GM21526 (cell line): ENCODE measurements around the gene ARHGEF17.

Source experiments
- ATAC-seq: cut with Tn5 transposase; IDR thresholded peaks from one replicate; pipeline ENCODE4 v1.9.1; 2021; ENCODE audit warnings: moderate library complexity; ENCODE audit not compliant: unreplicated experiment, low FRiP score

Gene ARHGEF17

GRCh38 chr11:73346186-73346935, 38.3 kb downstream of the ARHGEF17 start:
- ATAC-seq: no peak

GRCh38 chr11:73347067-73347466, 39.0 kb downstream of the ARHGEF17 start:
- no peak for ATAC-seq

GRCh38 chr11:73348838-73349237, 40.8 kb downstream of the ARHGEF17 start:
- no peak for ATAC-seq

- ATAC-seq: no peak
These were observed 41.6 kb downstream of the ARHGEF17 start for GRCh38 chr11:73349633-73350032.

- ATAC-seq: no peak
These were observed 43.0 kb downstream of the ARHGEF17 start for GRCh38 chr11:73350908-73351636.

- no peak for ATAC-seq
These were observed 45.3 kb downstream of the ARHGEF17 start for GRCh38 chr11:73353422-73353821.

GRCh38 chr11:73355109-73355508, 47.0 kb downstream of the ARHGEF17 start:
- ATAC-seq: no peak

- no peak for ATAC-seq
These were observed 49.1 kb downstream of the ARHGEF17 start for GRCh38 chr11:73356979-73357860.

- ATAC-seq: no peak
These were observed 50.0 kb downstream of the ARHGEF17 start for GRCh38 chr11:73358071-73358470.

- ATAC-seq: no peak
These were observed 51.3 kb downstream of the ARHGEF17 start for GRCh38 chr11:73359341-73359740.

GRCh38 chr11:73359930-73360742, 52.1 kb downstream of the ARHGEF17 start:
- ATAC-seq: no peak

- ATAC-seq: no peak
These were observed 52.8 kb downstream of the ARHGEF17 start for GRCh38 chr11:73360743-73361369.

- no peak for ATAC-seq
These were observed 54.1 kb downstream of the ARHGEF17 start for GRCh38 chr11:73361953-73362776.

- ATAC-seq: no peak
These were observed 55.1 kb downstream of the ARHGEF17 start for GRCh38 chr11:73363147-73363546.

GRCh38 chr11:73365352-73366264, 57.5 kb downstream of the ARHGEF17 start:
- ATAC-seq: no peak

- ATAC-seq: no peak
These were observed 58.2 kb downstream of the ARHGEF17 start for GRCh38 chr11:73366265-73366610.

GRCh38 chr11:73366953-73367352, 58.9 kb downstream of the ARHGEF17 start:
- ATAC-seq: no peak

GRCh38 chr11:73367482-73368024, 59.5 kb downstream of the ARHGEF17 start:
- ATAC-seq: no peak
